ENCODE data around the gene ZNF608.

Gene ZNF608

DNA sequence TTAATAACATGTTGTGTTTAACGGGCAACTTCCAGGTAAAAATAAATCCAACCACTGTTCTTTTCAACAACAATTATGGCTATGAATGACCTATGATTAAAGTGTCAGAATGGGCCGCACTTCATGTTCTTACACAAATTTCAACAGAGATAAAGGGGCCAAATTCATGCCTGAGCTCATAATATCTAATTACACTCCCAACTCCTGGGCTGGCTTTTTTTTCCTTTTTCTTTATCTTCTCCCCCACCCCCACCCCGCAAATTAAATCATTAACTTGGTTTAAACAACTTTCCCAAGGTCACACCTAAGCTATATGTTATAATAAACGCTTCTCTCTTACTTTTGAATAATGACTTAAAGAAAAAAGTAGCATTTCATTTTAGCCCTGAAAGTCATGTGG is 25.8 kb downstream of the ZNF608 start:
- FAIRE-seq (no peak), DNase-seq (ENCODE audit: extremely low spot score, insufficient read length, low read depth) (no peak)

DNA sequence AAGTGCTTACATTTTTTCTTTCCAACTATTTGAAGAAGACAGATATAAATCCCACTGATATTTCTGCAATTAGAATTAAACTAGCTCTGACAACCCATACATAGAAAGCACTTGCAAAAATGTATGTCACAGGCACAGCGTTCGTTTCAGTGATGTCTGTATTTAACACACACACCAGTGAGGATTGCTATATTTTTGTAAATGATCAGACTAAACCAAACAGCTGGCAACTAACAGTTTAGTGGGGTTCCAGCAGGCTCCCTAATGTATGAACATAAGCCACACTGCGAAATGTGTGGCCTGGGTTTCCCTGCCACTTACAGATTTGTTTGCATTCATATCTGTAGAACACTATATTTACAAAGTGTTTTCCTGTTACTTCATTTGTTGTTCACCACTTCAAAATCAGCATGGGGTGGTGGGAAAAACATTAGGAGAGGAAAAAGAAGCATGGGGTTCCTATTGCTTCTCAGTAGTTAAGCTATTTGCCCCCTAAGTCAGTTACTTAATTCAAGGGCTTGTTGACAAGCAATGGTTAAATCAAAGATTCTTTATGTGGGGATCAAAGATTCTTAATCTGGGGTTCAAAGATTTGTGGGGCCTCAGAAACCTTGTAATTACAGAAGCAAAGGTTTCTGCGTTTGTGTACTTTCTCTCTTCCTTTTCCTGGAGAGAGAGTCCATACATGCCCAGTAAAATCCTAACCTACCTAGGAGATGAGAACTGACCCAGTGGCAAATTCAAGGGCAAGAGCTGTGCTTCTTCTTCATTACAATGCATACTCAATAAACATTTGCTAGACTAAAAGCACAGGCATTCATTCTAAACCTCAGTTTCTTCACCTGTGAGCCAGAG is 27.1 kb downstream of the ZNF608 start:
- FAIRE-seq (no peak), DNase-seq (ENCODE audit: extremely low spot score, insufficient read length, low read depth) (no peak)

DNA sequence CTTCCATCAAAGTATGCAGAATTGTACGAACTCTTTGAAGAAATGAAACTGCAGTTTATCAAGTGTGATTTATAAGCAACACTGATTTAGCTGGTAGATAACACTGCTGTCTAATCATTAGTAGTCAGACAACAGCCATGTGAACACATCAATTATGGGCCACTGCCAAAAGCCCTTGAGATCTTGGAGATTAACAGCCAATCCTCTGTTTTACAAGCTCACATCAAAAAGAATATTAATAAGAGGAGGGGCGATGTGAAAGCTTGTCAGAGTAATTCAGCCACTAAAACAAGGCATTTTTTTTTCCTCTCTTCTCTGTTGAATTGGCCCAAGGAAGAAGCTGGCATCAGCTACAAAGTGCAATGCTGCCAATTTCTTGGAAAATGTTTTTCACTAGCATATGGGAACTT is 28.1 kb downstream of the ZNF608 start:
- FAIRE-seq (no peak), DNase-seq (ENCODE audit: extremely low spot score, insufficient read length, low read depth) (no peak)

- DNase-seq (ENCODE audit: extremely low spot score, insufficient read length, low read depth) (no peak), FAIRE-seq (no peak)
Measured at GRCh38 chr5:124716169-124716568, 30.3 kb downstream of the ZNF608 start.

GRCh38 chr5:124714910-124715309 is 31.5 kb downstream of the ZNF608 start:
- FAIRE-seq (no peak), DNase-seq (ENCODE audit: extremely low spot score, insufficient read length, low read depth) (no peak)

- DNase-seq (ENCODE audit: extremely low spot score, insufficient read length, low read depth) (no peak), FAIRE-seq (no peak)
Measured at GRCh38 chr5:124713595-124713994, 32.8 kb downstream of the ZNF608 start.

GRCh38 chr5:124712731-124713305 is 33.6 kb downstream of the ZNF608 start:
- no peak for DNase-seq (ENCODE audit: extremely low spot score, insufficient read length, low read depth)
- FAIRE-seq = no peak

DNA sequence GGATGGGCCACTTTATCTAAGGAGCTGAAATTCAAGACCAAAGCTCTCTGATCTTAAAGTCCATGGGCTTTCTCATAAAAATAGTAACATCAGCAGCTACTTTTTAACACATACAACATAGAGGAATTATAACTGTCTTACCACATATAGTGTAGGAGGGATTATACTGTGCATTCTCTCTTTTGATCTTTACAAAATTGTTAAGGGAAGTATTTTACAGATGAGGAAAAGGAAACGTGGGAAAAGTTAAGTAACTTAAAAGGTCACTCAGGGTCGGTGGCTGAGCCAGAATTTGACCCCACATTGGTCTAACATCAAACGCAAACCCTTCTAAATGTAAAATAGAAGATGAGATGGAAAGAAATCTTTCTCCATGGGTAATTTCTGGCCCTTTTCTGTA is 38.4 kb downstream of the ZNF608 start:
- no peak for DNase-seq (ENCODE audit: extremely low spot score, insufficient read length, low read depth)
- no peak for FAIRE-seq

GRCh38 chr5:124707520-124707919 is 38.9 kb downstream of the ZNF608 start:
- no peak for DNase-seq (ENCODE audit: extremely low spot score, insufficient read length, low read depth)
- peak; percentile 62 for FAIRE-seq

DNA sequence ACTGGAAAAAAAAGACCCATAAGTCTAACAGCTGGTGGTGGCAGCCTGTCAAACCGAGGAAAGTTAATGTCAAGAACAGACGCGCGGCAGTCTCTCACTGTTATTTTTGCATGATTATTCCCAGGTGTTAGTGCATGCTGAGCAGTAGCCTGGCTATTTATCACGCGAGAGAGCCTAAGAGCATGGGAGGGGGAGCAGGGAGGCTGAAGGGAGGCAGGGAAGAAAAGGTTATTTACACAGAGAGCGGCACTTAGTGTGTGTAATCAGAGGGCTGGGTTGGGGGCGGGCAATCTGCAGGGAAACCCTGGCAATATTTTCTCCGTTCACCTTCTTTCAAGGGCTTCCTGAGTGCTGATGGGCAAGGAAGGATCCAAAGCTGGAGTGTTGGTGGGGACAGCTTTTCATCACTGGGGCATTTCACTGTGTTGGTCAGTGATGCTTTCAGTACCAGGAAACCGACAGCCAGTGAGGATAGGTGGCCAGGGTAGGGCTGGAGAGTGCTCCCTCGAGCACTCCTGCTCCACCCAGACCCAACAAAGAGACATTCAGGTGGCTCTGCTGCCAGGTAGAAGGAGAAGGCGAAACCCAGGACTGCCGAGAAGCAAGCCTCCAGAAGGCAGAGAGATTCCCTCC is 39.6 kb downstream of the ZNF608 start:
- FAIRE-seq (peak; percentile 38), DNase-seq (ENCODE audit: extremely low spot score, insufficient read length, low read depth) (no peak)

DNA sequence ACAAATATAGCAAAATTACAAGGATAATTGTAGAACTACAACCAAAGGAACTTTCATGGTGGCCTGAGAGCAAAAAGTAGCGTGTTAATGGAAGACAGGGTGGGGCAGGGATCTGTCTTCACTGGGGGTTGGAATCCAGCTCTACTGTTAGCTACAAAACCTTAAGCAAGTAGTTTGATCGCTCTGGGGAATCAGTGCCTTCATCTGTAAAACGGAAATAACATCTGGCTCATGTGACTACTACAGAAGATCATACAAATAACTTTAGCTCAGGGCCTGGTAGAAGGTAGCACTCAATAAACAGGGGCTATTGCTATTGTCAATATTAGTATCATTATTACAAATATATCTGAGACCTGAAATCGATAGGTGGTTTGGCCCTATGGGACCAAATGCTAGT is 40.4 kb downstream of the ZNF608 start:
- peak; percentile 75 for FAIRE-seq
- DNase-seq (ENCODE audit: extremely low spot score, insufficient read length, low read depth) = no peak

DNA sequence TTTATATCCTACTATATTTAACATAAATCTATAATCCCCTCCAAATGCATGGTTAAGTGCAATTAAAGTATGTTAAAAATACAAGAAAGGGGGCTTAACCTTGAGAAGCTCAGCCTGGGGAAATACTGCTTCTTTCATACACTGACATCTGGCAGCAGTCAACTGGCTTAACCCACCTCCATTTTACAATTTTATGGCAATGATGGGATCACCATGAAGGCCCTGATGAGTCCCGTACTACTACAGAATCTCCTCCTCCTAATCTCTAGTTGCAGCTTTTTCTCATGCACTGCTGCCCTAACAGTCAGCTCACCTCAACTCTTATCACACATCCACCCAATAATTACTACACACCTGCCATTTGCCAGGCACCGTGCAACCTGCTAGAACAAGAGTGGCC is 40.9 kb downstream of the ZNF608 start:
- no peak for FAIRE-seq
- no peak for DNase-seq (ENCODE audit: extremely low spot score, insufficient read length, low read depth)

- FAIRE-seq (peak; percentile 93), DNase-seq (ENCODE audit: extremely low spot score, insufficient read length, low read depth) (peak; percentile 36)
Measured at GRCh38 chr5:124704594-124705284, 41.7 kb downstream of the ZNF608 start.

DNA sequence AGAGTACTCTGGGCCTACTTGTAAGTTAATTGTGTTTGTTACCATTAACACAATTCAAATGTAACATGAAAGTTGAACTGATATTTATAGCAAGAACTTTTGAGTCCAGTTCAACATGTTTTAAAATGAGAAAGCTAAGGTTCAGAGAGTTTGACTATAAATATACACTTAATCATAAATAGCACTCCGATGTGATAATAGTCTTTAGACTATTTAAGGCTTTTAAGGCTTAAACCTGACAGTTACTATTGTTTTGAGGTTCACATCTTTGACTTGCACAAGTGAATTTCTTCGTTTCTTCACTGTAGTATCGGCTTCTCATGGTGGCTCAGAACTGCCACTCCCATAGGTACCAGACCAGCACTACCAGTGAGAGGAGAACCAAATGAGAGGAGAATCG is 42.4 kb downstream of the ZNF608 start:
- DNase-seq (ENCODE audit: extremely low spot score, insufficient read length, low read depth) (no peak), FAIRE-seq (no peak)

DNA sequence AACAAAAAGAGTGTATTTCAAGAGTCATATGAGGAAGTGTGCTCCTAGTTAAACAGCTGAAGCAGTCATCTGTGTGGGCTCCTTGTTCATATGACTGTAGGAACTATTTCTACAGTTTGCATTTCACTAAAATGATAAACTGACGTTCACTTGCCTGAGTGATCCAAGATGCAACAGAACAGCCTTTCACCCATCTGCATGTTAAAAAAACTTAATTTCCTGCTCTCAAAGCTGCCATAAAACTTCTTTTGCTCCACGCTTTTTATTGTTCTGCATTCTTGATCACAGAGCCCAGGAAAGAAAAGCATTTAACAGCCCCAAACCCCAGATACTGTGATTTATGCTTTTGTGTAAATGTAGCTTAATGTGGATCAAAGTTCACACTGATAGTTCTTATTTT is 43.9 kb downstream of the ZNF608 start:
- FAIRE-seq = no peak
- DNase-seq (ENCODE audit: extremely low spot score, insufficient read length, low read depth) = no peak

DNA sequence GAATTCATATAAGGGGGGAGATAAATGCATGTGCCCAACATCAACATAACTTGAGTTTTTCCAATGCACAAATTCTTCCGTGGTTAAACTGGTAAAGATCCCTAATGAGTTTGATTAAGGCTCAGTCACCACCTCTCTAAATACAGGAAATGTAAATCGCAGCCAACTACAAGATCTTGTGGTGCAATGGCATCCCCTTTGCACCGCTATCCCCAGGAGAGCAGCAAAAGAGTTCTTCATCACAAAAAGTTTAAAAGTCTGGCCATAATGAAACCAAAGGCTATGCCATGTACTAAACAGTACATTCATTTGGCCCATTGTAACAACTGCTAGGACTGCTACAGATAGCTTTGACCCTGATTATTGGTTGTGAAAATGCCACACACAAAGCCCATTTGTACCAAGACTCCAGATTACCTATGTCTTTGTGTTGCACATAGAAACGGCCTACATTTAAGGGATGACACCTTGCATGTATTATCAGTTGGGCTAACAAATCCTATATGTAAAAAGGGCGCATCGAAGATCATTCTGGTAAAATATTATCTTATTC is 44.5 kb downstream of the ZNF608 start:
- DNase-seq (ENCODE audit: extremely low spot score, insufficient read length, low read depth) = no peak
- peak; percentile 53 for FAIRE-seq

GRCh38 chr5:124701016-124701415 is 45.4 kb downstream of the ZNF608 start:
- FAIRE-seq = no peak
- DNase-seq (ENCODE audit: extremely low spot score, insufficient read length, low read depth) = no peak

GRCh38 chr5:124700333-124700732 is 46.1 kb downstream of the ZNF608 start:
- DNase-seq (ENCODE audit: extremely low spot score, insufficient read length, low read depth) (no peak), FAIRE-seq (peak; percentile 5)

- no peak for DNase-seq (ENCODE audit: extremely low spot score, insufficient read length, low read depth)
- no peak for FAIRE-seq
Measured at GRCh38 chr5:124698770-124699169, 47.7 kb downstream of the ZNF608 start.

DNA sequence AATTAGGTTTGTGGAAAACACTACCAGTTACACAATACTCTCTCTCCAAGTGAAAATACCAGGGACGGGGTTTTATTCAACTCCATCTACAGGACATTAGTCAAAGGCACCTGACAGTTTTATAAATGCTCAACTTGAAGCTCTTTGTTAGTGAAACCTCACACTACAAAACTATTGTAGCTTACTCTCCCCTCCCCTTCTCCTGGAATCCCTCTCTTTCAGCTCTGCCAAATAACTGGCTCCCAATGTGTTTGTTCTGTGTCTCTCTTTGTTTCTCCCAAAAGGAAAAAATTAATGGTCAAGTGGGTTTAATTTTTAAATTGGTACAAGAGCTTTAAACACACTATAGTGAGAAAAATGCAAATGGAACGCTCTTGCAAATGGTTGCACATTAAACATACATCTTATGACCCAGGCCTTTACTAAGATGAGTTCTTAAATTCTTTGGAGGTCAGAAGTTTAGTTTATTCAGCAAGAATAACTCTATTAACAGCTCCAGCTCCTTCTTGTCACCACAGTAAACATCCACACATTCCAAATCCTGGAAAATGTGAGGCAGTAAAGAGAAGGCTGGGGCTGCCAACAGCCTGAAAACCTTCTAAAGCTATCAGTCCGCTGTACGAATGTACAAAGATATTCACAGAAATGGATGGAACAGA is 48.4 kb downstream of the ZNF608 start:
- DNase-seq (ENCODE audit: extremely low spot score, insufficient read length, low read depth) (no peak), FAIRE-seq (no peak)

All from GM18507 (cell line).